ENCODE measurements around the gene NAT10. TPM values are rescaled to one million over a fixed set of nuclear protein-coding genes. Genes with fewer than 3 reads are reported as not detected.

The NAT10 gene
- total RNA-seq, 1 experiment from 2014 or later: 103 TPM

- Histone ChIP-seq H2BK5ac (ENCODE audit: insufficient read length, low read length) (no peak overlapping the region), H2BK15ac (ENCODE audit: low read depth, low read length) (no peak overlapping the region), H2BK120ac (ENCODE audit: low read depth, low read length, poor library complexity, severe bottlenecking) (no peak overlapping the region), H4K5ac (ENCODE audit: insufficient read length, low read depth, low read length) (no peak overlapping the region), H3K27ac (ENCODE audit: insufficient read length, low read depth, low read length) (no peak overlapping the region), H3K4ac (ENCODE audit: low read depth, low read length) (no peak overlapping the region), H3K4me1 (ENCODE audit: insufficient read depth, low read length) (no peaks in the 10 kb centered on the region), H3K9ac (ENCODE audit: extremely low read depth, insufficient read length, low read length) (no peak overlapping the region), H2AFZ (ENCODE audit: low read length) (no peak overlapping the region), H3K23ac (ENCODE audit: insufficient read length, low read depth, low read length) (no peak overlapping the region), H4K20me1 (ENCODE audit: control insufficient read depth, insufficient read depth, insufficient read length) (no peaks in the 10 kb centered on the region), H3K23me2 (ENCODE audit: insufficient read length, low read depth, low read length, poor library complexity, severe bottlenecking) (no peaks in the 10 kb centered on the region), H2BK12ac (ENCODE audit: insufficient read length, low read depth, low read length) (no peak overlapping the region), H3K18ac (ENCODE audit: insufficient read length, low read depth, low read length) (no peak overlapping the region), H2AK5ac (ENCODE audit: insufficient read length, low read length) (no peak overlapping the region), H3K4me2 (ENCODE audit: insufficient read depth, insufficient read length, low read length) (no peak overlapping the region), H4K8ac (replicated peaks; ENCODE audit: insufficient read length, low read depth, low read length) (no peak overlapping the region), H3K14ac (ENCODE audit: insufficient read depth, low read length) (no peak overlapping the region), H3K9me3 (ENCODE audit: control insufficient read depth, low read depth, low read length) (no peaks in the 10 kb centered on the region), H3T11ph (ENCODE audit: low read length) (no peak overlapping the region), H3K56ac (ENCODE audit: insufficient read length, low read depth, low read length) (no peak overlapping the region), H3K79me2 (ENCODE audit: insufficient read depth, low read length) (no peaks in the 10 kb centered on the region; the same call in 1 of the 2 replicates), H3K27me3 (ENCODE audit: insufficient read depth, low read length) (no peaks in the 10 kb centered on the region), H4K91ac (ENCODE audit: insufficient read length, low read depth, low read length) (no peak overlapping the region), H2BK20ac (ENCODE audit: low read depth, low read length, poor library complexity, severe bottlenecking) (no peak overlapping the region), H3K79me1 (ENCODE audit: insufficient read depth, low read depth, low read length, poor library complexity, severe bottlenecking) (no peaks in the 10 kb centered on the region)
- no peak for DNase-seq
- Mint-ChIP-seq H3K9me3 (no peaks in the 10 kb centered on the region), H3K4me3 (no peak overlapping the region), H3K27ac (no peak overlapping the region), H3K4me1 (peaks cover 0 to 4% of the 10 kb centered on the region in 2 experiments; a peak in 1 of 4 replicates), H3K36me3 (ENCODE audit: insufficient read depth in 1 of 3, low read depth in 3 of 3) (peaks cover 41 to 90% (median 69%) of the 10 kb centered on the region in 3 experiments), H3K27me3 (ENCODE audit: low read depth) (peaks cover 2% of the 10 kb centered on the region)
- no CpG with 5 or more reads among the region's 6 CpGs for WGBS (ENCODE audit: extremely low coverage, insufficient read length, low lambda C conversion rate)
- TF ChIP-seq, protein P1, sequence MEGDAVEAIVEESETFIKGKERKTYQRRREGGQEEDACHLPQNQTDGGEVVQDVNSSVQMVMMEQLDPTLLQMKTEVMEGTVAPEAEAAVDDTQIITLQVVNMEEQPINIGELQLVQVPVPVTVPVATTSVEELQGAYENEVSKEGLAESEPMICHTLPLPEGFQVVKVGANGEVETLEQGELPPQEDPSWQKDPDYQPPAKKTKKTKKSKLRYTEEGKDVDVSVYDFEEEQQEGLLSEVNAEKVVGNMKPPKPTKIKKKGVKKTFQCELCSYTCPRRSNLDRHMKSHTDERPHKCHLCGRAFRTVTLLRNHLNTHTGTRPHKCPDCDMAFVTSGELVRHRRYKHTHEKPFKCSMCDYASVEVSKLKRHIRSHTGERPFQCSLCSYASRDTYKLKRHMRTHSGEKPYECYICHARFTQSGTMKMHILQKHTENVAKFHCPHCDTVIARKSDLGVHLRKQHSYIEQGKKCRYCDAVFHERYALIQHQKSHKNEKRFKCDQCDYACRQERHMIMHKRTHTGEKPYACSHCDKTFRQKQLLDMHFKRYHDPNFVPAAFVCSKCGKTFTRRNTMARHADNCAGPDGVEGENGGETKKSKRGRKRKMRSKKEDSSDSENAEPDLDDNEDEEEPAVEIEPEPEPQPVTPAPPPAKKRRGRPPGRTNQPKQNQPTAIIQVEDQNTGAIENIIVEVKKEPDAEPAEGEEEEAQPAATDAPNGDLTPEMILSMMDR (conservative IDR thresholded peaks at IDR 0.05): no peak
These were observed 6.4 kb downstream of the NAT10 start for GRCh38 chr11:34111722-34112270.

Data from H9 (cell line).